HG02678 (cell line): ENCODE measurements around the gene PRODH2.
"Not testable (repeated sequence)": the region's sequence is repeated elsewhere in the genome, so short reads cannot be mapped to it uniquely, and the experiment has no call there.

Experiments used
- ATAC-seq: cut with Tn5 transposase; IDR thresholded peaks from one replicate; pipeline ENCODE4 v1.9.1; 2021; ENCODE audit warnings: mild to moderate bottlenecking, moderate library complexity; ENCODE audit not compliant: unreplicated experiment

The PRODH2 gene

DNA sequence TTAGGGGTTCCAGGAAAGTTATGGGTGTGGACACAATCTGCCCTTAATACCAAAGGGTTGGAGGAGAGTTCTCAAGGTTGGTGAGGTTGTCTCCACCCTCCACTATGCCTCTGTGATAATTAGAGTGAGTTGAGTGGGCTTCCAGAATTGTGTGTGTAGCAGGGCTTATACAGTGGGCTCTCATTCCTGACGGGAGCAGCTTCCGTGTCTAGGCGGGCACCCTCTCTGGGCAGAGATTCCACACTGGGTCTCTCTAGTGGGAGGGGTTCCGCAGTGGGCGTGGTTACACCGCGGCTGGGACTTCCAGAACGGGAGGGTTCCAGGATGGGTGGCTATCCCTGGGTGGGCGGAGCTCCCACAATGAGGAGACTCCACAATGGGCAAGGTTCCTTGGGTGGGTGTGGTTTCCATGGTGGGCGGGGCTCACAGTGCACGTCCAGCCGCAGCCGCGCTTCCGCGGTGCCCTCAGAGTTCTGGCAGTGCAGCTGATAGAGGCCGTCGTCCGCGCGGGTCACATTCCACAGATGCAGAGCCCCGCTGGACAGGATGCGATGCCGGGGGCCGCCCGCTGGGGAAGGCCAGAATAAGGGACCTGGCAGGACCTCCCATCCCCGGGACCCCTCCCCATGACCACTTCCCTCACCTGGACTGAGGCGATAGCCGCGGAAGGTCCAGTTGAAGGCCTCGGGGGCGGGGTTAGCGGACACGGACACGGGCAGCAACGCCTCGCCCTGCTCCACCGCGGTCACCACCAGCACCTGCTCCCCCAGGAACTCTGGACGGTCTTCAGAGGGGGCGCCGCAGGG is 31.2 kb upstream of the PRODH2 start:
- no peak for ATAC-seq

GRCh38 chr19:35842666-35843272 is 30.1 kb upstream of the PRODH2 start:
- no peak for ATAC-seq

DNA sequence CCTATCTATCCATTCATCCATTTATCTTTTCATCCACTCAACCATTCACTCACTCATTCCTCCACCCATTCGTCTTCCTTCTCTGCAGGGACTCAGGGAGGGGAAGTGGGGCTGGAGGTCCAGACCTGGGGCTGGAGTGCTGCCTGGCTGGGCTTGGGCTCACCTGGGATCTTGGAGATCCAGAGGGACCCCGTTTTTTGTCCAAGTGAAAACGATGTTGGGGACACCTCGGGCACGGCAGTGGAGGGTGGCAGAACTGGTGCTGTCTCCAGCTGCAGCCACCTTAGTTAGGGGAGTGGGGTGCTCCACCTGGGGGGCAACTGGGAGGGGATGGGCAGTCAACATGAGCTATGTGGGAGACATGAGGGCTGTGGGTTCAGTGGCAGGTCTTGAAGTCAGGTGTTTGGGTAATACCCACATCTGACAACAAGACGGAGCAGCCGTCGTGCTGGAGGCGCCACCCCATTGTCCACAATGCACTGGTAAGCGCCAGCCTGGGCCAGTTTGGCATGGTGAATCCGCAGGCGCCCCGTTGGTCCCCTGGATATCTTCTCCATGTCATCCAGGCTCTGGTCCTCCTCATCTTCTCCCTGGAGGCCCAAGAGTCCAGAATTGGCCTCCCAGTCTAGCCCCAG is 29.4 kb upstream of the PRODH2 start:
- no peak for ATAC-seq

DNA sequence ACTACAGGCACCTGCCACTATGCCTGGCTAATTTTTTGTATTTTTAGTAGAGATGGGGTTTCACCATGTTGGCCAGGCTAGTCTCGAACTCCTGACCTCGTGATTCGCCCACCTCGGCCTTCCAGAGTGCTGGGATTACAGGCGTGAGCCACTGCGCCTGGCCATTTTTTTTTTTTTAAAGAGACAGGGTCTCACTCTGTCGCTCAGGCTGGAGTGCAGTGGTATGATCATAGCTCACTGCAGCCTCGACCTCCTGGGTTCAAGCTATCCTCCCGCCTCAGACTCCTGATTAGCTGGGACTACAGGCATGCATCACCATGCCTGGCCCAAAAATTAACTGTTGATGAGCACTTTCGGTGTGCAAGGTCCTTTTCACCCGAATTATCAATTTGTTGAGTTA is 23.5 kb upstream of the PRODH2 start:
- not testable (repeated sequence) for ATAC-seq

DNA sequence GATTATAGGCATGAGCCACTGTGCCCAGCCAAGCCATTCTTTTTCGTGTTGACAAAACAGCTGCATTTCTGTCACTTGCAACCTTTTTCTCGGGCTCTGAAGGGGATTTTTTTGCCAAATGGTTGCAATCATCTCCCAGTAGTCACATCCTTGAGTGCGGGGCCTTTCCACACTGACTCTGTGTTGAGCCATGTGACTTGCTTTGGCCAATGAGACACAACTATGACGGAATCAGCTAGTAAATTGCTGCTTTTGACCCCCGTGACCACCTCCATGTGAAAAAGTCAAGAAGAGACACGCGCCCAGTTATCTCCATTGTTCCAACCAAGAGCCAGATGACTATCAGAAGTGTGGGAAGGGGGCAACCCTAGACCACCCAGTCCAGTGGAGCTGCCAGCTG is 21.3 kb upstream of the PRODH2 start:
- no peak for ATAC-seq

DNA sequence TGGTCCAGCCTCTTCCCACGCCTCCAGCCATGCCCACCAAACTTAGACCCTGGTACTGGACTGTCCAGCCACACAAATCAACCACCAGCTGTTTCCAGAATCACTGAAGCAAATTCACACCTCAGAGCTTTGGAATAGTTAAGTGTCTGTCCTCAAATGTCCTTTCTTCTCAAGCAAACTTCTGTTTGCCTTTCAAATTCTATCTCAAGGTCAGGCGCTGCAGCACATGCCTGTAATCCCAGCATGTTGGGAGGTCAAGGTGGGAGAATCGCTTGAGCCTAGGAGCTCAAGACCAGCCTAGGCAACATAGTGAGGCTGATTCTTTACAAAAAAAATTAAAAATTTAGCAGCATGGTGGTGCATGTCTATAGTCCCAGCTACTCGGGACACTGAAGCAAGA is 19.4 kb upstream of the PRODH2 start:
- ATAC-seq, result no peak

- ATAC-seq, result no peak
Measured at GRCh38 chr19:35830986-35831385, 18.3 kb upstream of the PRODH2 start.

- no peak for ATAC-seq
Measured at GRCh38 chr19:35828692-35829301, 16.2 kb upstream of the PRODH2 start.

- ATAC-seq, result no peak
Measured at GRCh38 chr19:35824150-35824549, 11.5 kb upstream of the PRODH2 start.

DNA sequence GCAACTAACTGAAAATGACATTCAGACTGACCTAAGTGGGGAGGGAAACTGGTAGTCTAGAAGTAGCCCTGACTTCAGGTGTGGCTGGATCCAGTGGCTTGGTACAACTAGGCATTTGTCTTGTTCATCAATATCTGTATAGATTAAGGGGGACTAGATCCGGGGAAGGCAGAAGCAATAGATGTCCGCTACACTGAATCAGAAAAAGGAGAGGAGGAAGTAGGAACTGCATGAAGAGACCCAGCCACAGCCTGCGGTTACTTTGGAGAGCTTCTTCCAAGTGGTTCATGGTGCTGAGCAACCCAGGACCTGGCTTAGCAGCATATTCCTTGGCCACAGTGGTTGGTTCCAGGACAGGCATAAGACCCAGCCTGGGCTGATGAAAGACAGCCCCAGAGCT is 9.9 kb upstream of the PRODH2 start:
- ATAC-seq, result no peak

DNA sequence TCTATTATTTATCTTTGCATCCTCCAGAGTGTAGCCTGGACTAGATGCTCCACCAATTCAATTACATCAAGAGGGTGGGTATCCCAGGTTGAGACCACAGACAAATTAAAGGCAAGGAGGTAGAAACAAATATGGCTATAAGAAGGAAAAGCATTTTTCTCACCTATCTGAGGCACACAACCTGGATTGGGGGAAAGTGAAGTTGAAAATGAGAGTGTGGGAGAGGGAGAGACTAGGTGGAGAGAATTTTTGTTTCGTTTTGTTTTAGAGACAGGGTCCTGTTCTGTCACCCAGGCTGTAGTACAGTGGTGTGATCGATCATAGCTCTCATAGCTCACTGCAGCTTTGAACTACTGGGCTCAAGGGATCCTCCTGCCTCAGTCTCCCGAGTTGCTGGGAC is 5.8 kb upstream of the PRODH2 start:
- no peak for ATAC-seq

GRCh38 chr19:35816846-35817245 is 4.2 kb upstream of the PRODH2 start:
- no peak for ATAC-seq

GRCh38 chr19:35816262-35816661 is 3.6 kb upstream of the PRODH2 start:
- ATAC-seq, result no peak

DNA sequence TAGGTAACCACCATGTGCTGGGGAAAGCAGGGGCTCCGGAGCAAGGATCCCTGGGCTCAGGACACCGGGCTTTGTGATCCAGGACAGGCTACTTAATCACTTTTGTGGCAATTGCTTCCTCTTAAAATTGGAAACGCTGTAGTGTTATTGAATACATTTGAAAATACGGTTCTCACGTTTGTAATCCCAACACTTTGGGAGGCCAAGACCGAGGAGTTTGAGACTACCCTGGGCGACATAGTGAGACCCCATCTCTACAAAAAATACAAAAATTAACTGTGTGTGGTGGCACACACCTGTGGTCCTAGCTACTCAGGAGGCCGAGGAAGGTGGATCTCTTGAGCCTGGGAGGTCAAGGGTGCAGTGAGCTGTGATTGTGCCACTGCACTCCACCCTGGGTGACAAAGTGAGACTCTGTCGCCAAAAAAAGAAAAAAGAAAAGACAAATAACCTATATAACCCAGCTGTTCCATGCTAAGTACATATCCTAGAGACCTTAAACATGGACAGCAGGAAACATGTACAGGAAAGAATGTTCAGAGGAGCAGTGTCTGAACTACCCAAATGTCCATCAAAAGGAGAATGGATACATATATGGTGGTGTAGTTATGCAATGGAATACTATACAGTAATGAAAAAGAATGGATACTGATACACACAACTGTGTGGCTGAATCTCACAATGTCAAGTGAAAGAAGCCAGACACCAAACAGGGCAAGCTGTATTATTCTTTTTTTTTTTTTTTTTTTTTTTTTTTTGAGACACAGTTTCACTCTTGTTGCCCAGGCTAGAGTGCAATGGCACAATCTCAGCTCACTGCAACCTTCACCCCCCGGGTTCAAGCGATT is 622 bp upstream of the PRODH2 start:
- ATAC-seq, result no peak

- no peak for ATAC-seq
Measured at GRCh38 chr19:35811317-35812219, 1.1 kb downstream of the PRODH2 start.

- ATAC-seq, result no peak
Measured at GRCh38 chr19:35807633-35808032, 5.0 kb downstream of the PRODH2 start.

DNA sequence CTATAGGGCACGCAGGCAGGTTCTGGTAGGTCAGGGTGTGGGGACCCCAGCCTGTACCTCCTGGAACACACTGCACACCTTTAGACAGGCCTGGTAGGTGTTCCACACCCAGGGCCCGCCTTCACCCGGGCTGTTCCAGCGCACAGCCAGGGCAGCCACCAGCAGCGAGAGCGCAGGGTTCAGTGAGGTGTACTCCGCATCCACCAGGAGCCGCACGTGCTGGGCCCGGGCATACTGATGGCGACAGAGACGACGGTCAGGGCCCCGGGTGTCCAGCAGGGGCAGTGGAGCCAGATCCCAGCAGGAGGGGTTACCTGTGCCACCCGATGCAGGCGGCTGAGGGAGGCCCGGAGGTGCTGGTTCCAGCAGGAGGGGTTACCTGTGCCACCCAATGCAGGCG is 6.0 kb downstream of the PRODH2 start:
- ATAC-seq, result no peak

DNA sequence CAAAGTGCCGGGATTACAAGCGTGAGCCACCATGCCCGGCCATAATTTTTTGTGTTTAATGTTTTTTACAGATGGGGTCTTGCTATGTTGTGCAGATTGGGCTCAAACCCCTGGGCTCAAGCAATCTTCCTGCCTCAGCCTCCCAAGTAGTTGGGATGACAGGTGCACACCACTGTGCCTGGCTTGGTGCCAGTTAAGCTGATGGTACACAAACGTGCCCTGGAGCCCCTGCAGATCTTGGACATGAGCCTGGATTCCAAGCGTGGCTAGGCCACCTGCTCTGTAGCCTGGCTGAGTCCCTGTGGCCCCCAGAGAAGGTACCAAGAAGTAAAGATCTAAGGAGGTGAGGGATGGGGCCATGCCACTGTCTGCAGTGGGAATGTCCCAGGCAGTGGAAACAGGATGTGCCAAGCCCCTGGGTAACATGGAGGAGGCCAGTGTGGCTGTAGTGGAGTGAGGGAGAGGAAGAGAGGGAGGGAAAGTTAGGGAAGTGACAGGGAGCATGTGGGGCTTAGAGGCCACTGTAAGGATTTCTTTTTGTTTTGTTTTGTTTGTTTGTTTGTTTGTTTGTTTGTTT is 7.0 kb downstream of the PRODH2 start:
- no peak for ATAC-seq

GRCh38 chr19:35801828-35802227 is 10.8 kb downstream of the PRODH2 start:
- no peak for ATAC-seq

- no peak for ATAC-seq
Measured at GRCh38 chr19:35797663-35798062, 15.0 kb downstream of the PRODH2 start.
